ENCODE results near the gene PFKFB2. TPM values are rescaled to one million over a fixed set of nuclear protein-coding genes. Genes with fewer than 3 reads are reported as not detected.

Gene PFKFB2
- total RNA-seq, 1 donor from 2014 or later: 10.0 TPM

- Mint-ChIP-seq H3K9me3 (no peaks in the 10 kb centered on the region), H3K4me3 (no peak overlapping the region), H3K4me1 (no peaks in the 10 kb centered on the region), H3K27ac (no peak overlapping the region), H3K27me3 (ENCODE audit: insufficient read depth, low read depth) (peaks cover 3% of the 10 kb centered on the region), H3K36me3 (peaks cover 2% of the 10 kb centered on the region)
- TF ChIP-seq CTCF (IDR thresholded peaks at IDR 0.05): no peak
- TF ChIP-seq EZH2 (IDR thresholded peaks at IDR 0.05): no peak
- TF ChIP-seq EZH2phosphoT487 (IDR thresholded peaks at IDR 0.05): no peak
- Histone ChIP-seq H3K4me3 (no peak overlapping the region), H2AFZ (replicated peaks) (no peak overlapping the region), H3K4me2 (no peak overlapping the region), H3K9me3 (ENCODE audit: low read depth) (no peaks in the 10 kb centered on the region), H4K20me1 (ENCODE audit: low read depth) (peaks cover 4% of the 10 kb centered on the region), H3K27me3 (no peaks in the 10 kb centered on the region), H3K79me2 (ENCODE audit: low read depth) (no peaks in the 10 kb centered on the region), H3K27ac (no peak overlapping the region), H3K36me3 (no peaks in the 10 kb centered on the region), H3F3A (ENCODE audit: low read depth) (peaks cover 12% of the 10 kb centered on the region), H3K9ac (no peak overlapping the region), H3K4me1 (peaks cover 13% of the 10 kb centered on the region)
- DNase-seq (ENCODE audit: low spot score): no peak
These were observed 9.9 kb downstream of the PFKFB2 start for GRCh38 chr1:207063014-207063413.

GRCh38 chr1:207064561-207064960 is 11.5 kb downstream of the PFKFB2 start:
- H3K27me3 Mint-ChIP-seq (ENCODE audit: insufficient read depth, low read depth): peaks cover 3% of the 10 kb centered on the region

GRCh38 chr1:207067185-207067584 is 14.1 kb downstream of the PFKFB2 start:
- no peaks in the 10 kb centered on the region for H3K36me3 ChIP-seq
- peaks cover 2% of the 10 kb centered on the region for H3K36me3 Mint-ChIP-seq
- no peaks in the 10 kb centered on the region for H3K9me3 Mint-ChIP-seq
- no peaks in the 10 kb centered on the region for H3K4me1 ChIP-seq
- no peak for DNase-seq (ENCODE audit: low spot score)
- H3K4me3 ChIP-seq: no peak overlapping the region
- H3K4me3 Mint-ChIP-seq: no peak overlapping the region
- no peaks in the 10 kb centered on the region for H3K27me3 ChIP-seq
- H3K4me1 Mint-ChIP-seq: no peaks in the 10 kb centered on the region
- no peaks in the 10 kb centered on the region for H3F3A ChIP-seq (ENCODE audit: low read depth)
- H3K4me2 ChIP-seq: no peak overlapping the region
- no peak overlapping the region for H3K27ac Mint-ChIP-seq
- no peaks in the 10 kb centered on the region for H3K79me2 ChIP-seq (ENCODE audit: low read depth)
- no peaks in the 10 kb centered on the region for H3K27me3 Mint-ChIP-seq (ENCODE audit: insufficient read depth, low read depth)
- no peaks in the 10 kb centered on the region for H4K20me1 ChIP-seq (ENCODE audit: low read depth)
- H3K27ac ChIP-seq: no peak overlapping the region
- no peak overlapping the region for H2AFZ ChIP-seq (replicated peaks)
- H3K9me3 ChIP-seq (ENCODE audit: low read depth): no peaks in the 10 kb centered on the region
- no peak overlapping the region for H3K9ac ChIP-seq
- TF ChIP-seq CTCF (IDR thresholded peaks at IDR 0.05) (no peak), EZH2 (IDR thresholded peaks at IDR 0.05) (no peak), EZH2phosphoT487 (IDR thresholded peaks at IDR 0.05) (no peak)

More at GRCh38 chr1:207064561-207064960, 11.5 kb downstream of the PFKFB2 start:
- peaks cover 3% of the 10 kb centered on the region for H3K4me1 ChIP-seq
- Mint-ChIP-seq H3K27ac (no peak overlapping the region), H3K4me1 (no peaks in the 10 kb centered on the region), H3K4me3 (no peak overlapping the region), H3K9me3 (no peaks in the 10 kb centered on the region), H3K36me3 (peaks cover 2% of the 10 kb centered on the region)
- H3K27me3 ChIP-seq: no peaks in the 10 kb centered on the region
- H3K79me2 ChIP-seq (ENCODE audit: low read depth): no peaks in the 10 kb centered on the region
- H3F3A ChIP-seq (ENCODE audit: low read depth): peaks cover 3% of the 10 kb centered on the region
- peaks cover 4% of the 10 kb centered on the region for H4K20me1 ChIP-seq (ENCODE audit: low read depth)
- H3K9ac ChIP-seq: no peak overlapping the region
- no peak overlapping the region for H2AFZ ChIP-seq (replicated peaks)
- no peak overlapping the region for H3K4me2 ChIP-seq
- H3K27ac ChIP-seq: no peak overlapping the region
- DNase-seq (ENCODE audit: low spot score): no peak
- no peak for TF ChIP-seq EZH2phosphoT487 (IDR thresholded peaks at IDR 0.05)
- TF ChIP-seq CTCF (IDR thresholded peaks at IDR 0.05): no peak
- TF ChIP-seq EZH2 (IDR thresholded peaks at IDR 0.05): no peak
- no peaks in the 10 kb centered on the region for H3K9me3 ChIP-seq (ENCODE audit: low read depth)
- no peak overlapping the region for H3K4me3 ChIP-seq
- no peaks in the 10 kb centered on the region for H3K36me3 ChIP-seq

All from neural progenitor cell (in vitro differentiated cells).